GM12878 (cell line): Measurements from ENCODE around the gene IHH. TPM values are rescaled to one million over a fixed set of nuclear protein-coding genes. Genes with fewer than 3 reads are reported as not detected.

Experiments used
- ATAC-seq: fragments of 200-7000 bp; cut with Tn5 transposase; 3 replicates; pipeline ENCODE4 v1.9.1; 2020; ENCODE audit warnings: mild to moderate bottlenecking, moderate library complexity
- BruUV-seq: library from RNA; stranded (reverse); fragments of 400-500 nt; replicated peaks from 2 replicates; lab custom pipeline; 2021; lab: Mats Ljungman, UMichigan
- CTCF ChIA-PET: fragments of 300-600 bp; sonication (Branson Sonifier 250); formaldehyde crosslinking; extraction: SDS; loops from one replicate; lab custom pipeline; 2021; ENCODE audit warnings: inconsistent platforms; lab: Yijun Ruan, JAX
- POLR2A ChIA-PET: fragments of 350-600 bp; formaldehyde crosslinking; extraction: SDS; loops from one replicate; lab custom pipeline; 2021; ENCODE audit warnings: inconsistent platforms; lab: Charles Lee
- RAD21 ChIA-PET: fragments of 300-600 bp; sonication (Branson Sonifier 250); formaldehyde crosslinking; loops from one replicate; lab custom pipeline; 2023; ENCODE audit warnings: antibody characterized with exemption; ENCODE audit not compliant: unreplicated experiment; lab: Charles Lee
- SMC1A ChIA-PET: fragments of 300-600 bp; sonication (Branson Sonifier 250); formaldehyde crosslinking; loops from one replicate; lab custom pipeline; 2023; ENCODE audit not compliant: unreplicated experiment, uncharacterized antibody; lab: Charles Lee
- DNase-seq: peaks from one replicate; pipeline ENCODE4 v3.0.0-alpha.2; 2011; ENCODE audit warnings: low read depth, low spot score
- FAIRE-seq: peaks from 3 replicates; lab custom pipeline; 2011; peaks lifted over from hg19 to GRCh38; lab: Jason Lieb, UNC
- H2AFZ ChIP-seq: 2 replicates; pipeline ENCODE4 v1.6.0; 2011; ENCODE audit warnings: low read depth, low read length, control low read depth; ENCODE audit not compliant: control insufficient read depth
- H3K27ac ChIP-seq: 2 replicates; pipeline ENCODE4 v1.5.1; 2011; ENCODE audit warnings: control low read depth; ENCODE audit not compliant: control insufficient read depth, insufficient read depth
- H3K27me3 ChIP-seq, 2 experiments: replicated peaks in 1 of 2; 2 replicates each; pipeline versions ENCODE4 v1.6.0 to v1.6.1; 2011; ENCODE audit warnings: low read length in 1 of 2; ENCODE audit not compliant: control insufficient read depth in 2 of 2, insufficient read depth in 2 of 2
- H3K36me3 ChIP-seq, 2 experiments: 2 replicates each; pipeline ENCODE4 v1.5.1; 2011; ENCODE audit warnings: low read length in 1 of 2; ENCODE audit not compliant: control insufficient read depth in 2 of 2, insufficient read depth in 2 of 2
- H3K4me1 ChIP-seq: 2 replicates; pipeline ENCODE4 v1.6.1; 2011; ENCODE audit warnings: mild to moderate bottlenecking, low read length, moderate library complexity, mixed read lengths; ENCODE audit not compliant: control insufficient read depth, insufficient read depth
- H3K4me2 ChIP-seq: 2 replicates; pipeline ENCODE4 v1.6.0; 2011; ENCODE audit warnings: control low read depth; ENCODE audit not compliant: control insufficient read depth, insufficient read depth
- H3K4me3 ChIP-seq: fragments of 200-600 bp; sonication (generic); 2 replicates; pipeline ENCODE4 v1.5.1; 2016
- H3K79me2 ChIP-seq: 2 replicates; pipeline ENCODE4 v1.6.0; 2011; ENCODE audit warnings: low read length; ENCODE audit not compliant: control insufficient read depth, insufficient read depth
- H3K9ac ChIP-seq: 2 replicates; pipeline ENCODE4 v1.8.0; 2011; ENCODE audit warnings: low read length, control low read depth, mixed read lengths; ENCODE audit not compliant: control insufficient read depth, insufficient read depth
- H3K9me3 ChIP-seq: replicated peaks from 3 replicates; pipeline ENCODE4 v1.5.1; 2011; ENCODE audit warnings: mild to moderate bottlenecking, low read length; ENCODE audit not compliant: control insufficient read depth, insufficient read depth
- H4K20me1 ChIP-seq: 2 replicates; pipeline ENCODE4 v1.6.0; 2011; ENCODE audit not compliant: control insufficient read depth, insufficient read depth
- ASH2L ChIP-seq: fragments of 300-600, 200-600 bp; sonication (generic); IDR thresholded peaks from 2 replicates; pipeline ENCODE4 v1.6.1; 2017; ENCODE audit warnings: low read depth, mild to moderate bottlenecking, borderline replicate concordance
- CBFB ChIP-seq: IDR thresholded peaks from 2 replicates; pipeline ENCODE4 v1.6.1; 2016; ENCODE audit warnings: antibody characterized with exemption, low read depth
- CBX5 ChIP-seq: sonication (generic); IDR thresholded peaks from 2 replicates; pipeline ENCODE4 v1.6.1; 2016; ENCODE audit warnings: low read depth, moderate library complexity, mild to moderate bottlenecking, inconsistent platforms
- DPF2 ChIP-seq: fragments of 450-650 bp; IDR thresholded peaks from 2 replicates; pipeline ENCODE4 v1.6.1; 2017; ENCODE audit warnings: mild to moderate bottlenecking
- EED ChIP-seq: sonication (generic); IDR thresholded peaks from 2 replicates; pipeline ENCODE4 v1.6.1; 2016; ENCODE audit warnings: antibody characterized with exemption, low read depth
- ESRRA ChIP-seq: IDR thresholded peaks from 2 replicates; pipeline ENCODE4 v1.6.1; 2012; ENCODE audit warnings: mild to moderate bottlenecking, low read length, improper control_type of control experiment
- LARP7 ChIP-seq: fragments of 450-650 bp; IDR thresholded peaks from 2 replicates; pipeline ENCODE4 v1.6.1; 2017; ENCODE audit warnings: mild to moderate bottlenecking
- MLLT1 ChIP-seq: fragments of 450-650 bp; IDR thresholded peaks from 2 replicates; pipeline ENCODE4 v1.6.1; 2016; ENCODE audit warnings: mild to moderate bottlenecking
- NBN ChIP-seq: fragments of 450-650 bp; IDR thresholded peaks from 2 replicates; pipeline ENCODE4 v1.6.1; 2016
- PKNOX1 ChIP-seq: fragments of 450-650 bp; IDR thresholded peaks from 2 replicates; pipeline ENCODE4 v1.6.1; 2016; ENCODE audit warnings: mild to moderate bottlenecking
- RAD51 ChIP-seq: fragments of 450-650 bp; IDR thresholded peaks from 2 replicates; pipeline ENCODE4 v1.6.1; 2016; ENCODE audit warnings: moderate library complexity, mild to moderate bottlenecking, inconsistent platforms
- RUNX3 ChIP-seq: IDR thresholded peaks from 2 replicates; pipeline ENCODE4 v1.6.1; 2012; ENCODE audit warnings: low read length, inconsistent platforms
- SIX5 ChIP-seq: IDR thresholded peaks from 2 replicates; pipeline ENCODE4 v1.6.1; 2011; ENCODE audit warnings: mild to moderate bottlenecking, low read depth, low read length, moderate library complexity; ENCODE audit not compliant: severe bottlenecking
- SMARCA5 ChIP-seq: fragments of 450-650 bp; IDR thresholded peaks from 2 replicates; pipeline ENCODE4 v1.6.1; 2017; ENCODE audit warnings: mild to moderate bottlenecking
- STAT3 ChIP-seq: IDR thresholded peaks from 2 replicates; pipeline ENCODE4 v1.6.1; 2011; ENCODE audit warnings: low read depth, low read length, improper control_type of control experiment
- WRNIP1 ChIP-seq: IDR thresholded peaks from 2 replicates; pipeline ENCODE4 v1.6.1; 2011; ENCODE audit warnings: low read depth, low read length, improper control_type of control experiment, borderline replicate concordance
- ZNF207 ChIP-seq: fragments of 450-650 bp; IDR thresholded peaks from 2 replicates; pipeline ENCODE4 v1.6.1; 2014; ENCODE audit warnings: antibody characterized with exemption, mild to moderate bottlenecking, borderline replicate concordance
- ZNF384 ChIP-seq: IDR thresholded peaks from 2 replicates; pipeline ENCODE4 v1.6.1; 2012; ENCODE audit warnings: low read depth, mild to moderate bottlenecking, low read length, improper control_type of control experiment, borderline replicate concordance
- WGBS: methylation state at CpG from one replicate; pipeline ENCODE4 v1.1.6; 2016; ENCODE audit warnings: low lambda C conversion rate; ENCODE audit not compliant: insufficient replicate concordance, insufficient coverage; ENCODE audit errors: missing lambda C conversion rate; 5-methylcytosine and 5-hydroxymethylcytosine counted together
- in situ Hi-C: fragments of 300-500 bp; cut with MboI; formaldehyde crosslinking; loops from 9 replicates; pipeline ENCODE4 v1.14.3; 2018; ENCODE audit warnings: mixed read lengths
- intact Hi-C: fragments of 100-400 bp; cut with micrococcal nuclease; formaldehyde crosslinking; loops from one replicate; pipeline ENCODE4 v1.14.2; 2022; ENCODE audit not compliant: unreplicated experiment
- polyA plus RNA-seq, 11 experiments: library from polyadenylated mRNA; depleted of rRNA in 4 of 11; unstranded in 6 of 11; stranded (reverse) in 5 of 11; fragments of >200 nt; fragmentation: Nextera tagmentation in 4 of 11; fragmentation: Illumina TruSeq in 1 of 11; extraction: Ambion mirVana in 4 of 11; extraction: Trizol in 1 of 11; gene quantifications; 1 replicate in 1 of 11; 2 replicates in 10 of 11; pipeline versions ENCODE4 v1.2.1 to v1.2.3, GENCODE V29; 2011 to 2016; ENCODE audit warnings: inconsistent platforms in 2 of 11, missing spikeins in 2 of 11, low read depth in 1 of 11
- total RNA-seq, 4 experiments: library from RNA; depleted of rRNA in 3 of 4; stranded (reverse); fragments of >200 nt in 3 of 4; fragmentation: Illumina TruSeq in 1 of 4; extraction: Trizol in 1 of 4; gene quantifications; 2 replicates each; pipeline versions ENCODE4 v1.2.1 to v1.2.3, GENCODE V29; 2013 to 2021
- TF ChIP-seq, protein P1 (sequence below), 3 experiments: IDR thresholded peaks in 2 of 3; conservative IDR thresholded peaks in 1 of 3; 2 replicates each; pipeline ENCODE4 v1.5.1; 2011; ENCODE audit warnings: low read depth in 3 of 3, low read length in 3 of 3, mild to moderate bottlenecking in 3 of 3, control low read depth in 2 of 3, moderate library complexity in 2 of 3, inconsistent platforms in 1 of 3, mixed read lengths in 1 of 3; ENCODE audit not compliant: control insufficient read depth in 2 of 3, insufficient read depth in 1 of 3; ENCODE audit errors: extremely low read depth in 1 of 3

IHH gene
- total and polyA plus RNA-seq, 10 of the 15 experiments (the other 5 are each of a cell fraction or from before 2014, with no cell fraction given) = 0.04 TPM; not detected in 9

DNA sequence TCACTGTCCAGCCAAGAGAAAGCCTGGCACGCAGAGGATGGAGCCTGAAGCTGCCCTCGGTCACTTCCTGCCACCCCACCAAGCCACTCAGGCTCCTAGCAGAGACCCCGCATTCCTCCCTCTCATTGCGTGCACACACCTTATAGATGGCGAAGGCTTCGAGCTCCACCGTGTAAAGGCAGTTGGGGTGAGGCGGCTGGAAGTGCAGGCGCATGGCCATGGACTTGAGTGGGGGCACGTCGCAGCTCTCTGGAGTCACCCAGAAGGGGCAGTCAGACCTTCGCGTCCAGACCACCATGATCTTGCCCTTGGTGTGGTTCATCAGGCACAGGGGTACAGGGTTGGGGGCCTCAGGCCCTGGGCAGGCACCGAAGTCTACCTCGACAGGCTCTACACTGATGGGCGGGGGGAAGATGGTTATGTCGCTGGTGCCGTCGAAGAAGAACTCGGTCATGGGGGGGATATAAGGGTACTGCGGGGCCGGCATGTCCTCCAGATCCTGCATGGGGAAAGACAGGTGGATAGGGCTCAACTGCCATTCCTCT is 33.1 kb downstream of the IHH start (continued):
- TF ChIP-seq MLLT1 (no peak), PKNOX1 (no peak), ZNF207 (no peak), SMARCA5 (no peak), NBN (no peak), EED (no peak)

DNA sequence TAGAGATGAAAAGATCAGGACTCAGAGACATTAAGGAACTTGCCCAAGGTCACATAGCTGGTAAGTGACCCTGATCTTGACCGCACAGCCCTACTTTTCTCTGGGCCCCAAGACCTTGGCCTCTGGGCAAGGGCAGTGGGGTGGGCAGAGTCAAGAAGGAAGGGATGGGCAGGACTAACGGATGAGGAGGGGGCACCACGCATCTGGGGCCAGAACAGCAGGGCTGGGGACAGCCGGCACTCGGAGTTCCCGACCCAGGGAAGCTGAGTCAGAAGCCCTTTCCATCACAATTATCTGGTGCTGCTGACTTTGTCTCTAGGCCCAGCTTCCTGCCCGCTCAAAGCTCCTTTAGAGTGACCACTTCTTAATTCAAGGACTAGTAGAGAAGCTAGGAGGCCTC is 33.8 kb downstream of the IHH start:
- Histone ChIP-seq H3K27me3 (peaks cover 0 to 1% of the 10 kb centered on the region in 2 experiments; a peak in 2 of 4 replicates), H3K4me2 (no peak overlapping the region), H3K4me1 (no peaks in the 10 kb centered on the region), H4K20me1 (no peaks in the 10 kb centered on the region), H2AFZ (no peak overlapping the region), H3K4me3 (no peak overlapping the region), H3K27ac (no peak overlapping the region), H3K9me3 (no peaks in the 10 kb centered on the region), H3K36me3 (no peaks in the 10 kb centered on the region), H3K79me2 (no peaks in the 10 kb centered on the region), H3K9ac (no peak overlapping the region)
- DNase-seq (no peak), FAIRE-seq (no peak), ATAC-seq (no peak)
- SMC1A ChIA-PET = interaction anchor here (0.6 to 1.3 kb wide), 5 partner anchors 24 to 177 kb away, joined by 3 to 4 read pairs (median 4); no protein-coding TSS in a partner anchor
- POLR2A ChIA-PET = no interaction called here
- in situ Hi-C loops = no loop called here
- WGBS = 28% methylated on average over 7 of the region's 7 CpGs
- RAD21 ChIA-PET = interaction anchor here (1.2 kb wide), 1 partner anchor 128 kb away, joined by 3 read pairs; no protein-coding TSS in a partner anchor
- no TSS peak for BruUV-seq
- intact Hi-C loops = no loop called here
- no peak for TF ChIP-seq CBX5
- TF ChIP-seq, protein P1, sequence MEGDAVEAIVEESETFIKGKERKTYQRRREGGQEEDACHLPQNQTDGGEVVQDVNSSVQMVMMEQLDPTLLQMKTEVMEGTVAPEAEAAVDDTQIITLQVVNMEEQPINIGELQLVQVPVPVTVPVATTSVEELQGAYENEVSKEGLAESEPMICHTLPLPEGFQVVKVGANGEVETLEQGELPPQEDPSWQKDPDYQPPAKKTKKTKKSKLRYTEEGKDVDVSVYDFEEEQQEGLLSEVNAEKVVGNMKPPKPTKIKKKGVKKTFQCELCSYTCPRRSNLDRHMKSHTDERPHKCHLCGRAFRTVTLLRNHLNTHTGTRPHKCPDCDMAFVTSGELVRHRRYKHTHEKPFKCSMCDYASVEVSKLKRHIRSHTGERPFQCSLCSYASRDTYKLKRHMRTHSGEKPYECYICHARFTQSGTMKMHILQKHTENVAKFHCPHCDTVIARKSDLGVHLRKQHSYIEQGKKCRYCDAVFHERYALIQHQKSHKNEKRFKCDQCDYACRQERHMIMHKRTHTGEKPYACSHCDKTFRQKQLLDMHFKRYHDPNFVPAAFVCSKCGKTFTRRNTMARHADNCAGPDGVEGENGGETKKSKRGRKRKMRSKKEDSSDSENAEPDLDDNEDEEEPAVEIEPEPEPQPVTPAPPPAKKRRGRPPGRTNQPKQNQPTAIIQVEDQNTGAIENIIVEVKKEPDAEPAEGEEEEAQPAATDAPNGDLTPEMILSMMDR (IDR thresholded peaks at IDR 0.05 in 2 of 3, conservative IDR thresholded peaks at IDR 0.05 in 1 of 3; ENCODE audit: control insufficient read depth in 2 of 3, extremely low read depth in 1 of 3, insufficient read depth in 1 of 3, low read depth in 3 of 3, low read length in 3 of 3) = no peak
- no peak for TF ChIP-seq DPF2
- TF ChIP-seq ESRRA = no peak
- TF ChIP-seq RUNX3 = no peak
- TF ChIP-seq STAT3 = no peak
- no peak for TF ChIP-seq SIX5
- no peak for TF ChIP-seq WRNIP1
- TF ChIP-seq RAD51 = no peak
- TF ChIP-seq ZNF384 = no peak
- no peak for TF ChIP-seq ASH2L
- no peak for TF ChIP-seq LARP7
- no peak for TF ChIP-seq CBFB
- CTCF ChIA-PET = interaction anchor here (1.0 to 6.6 kb wide), 7 partner anchors 10 to 132 kb away, joined by 3 to 100 read pairs (median 4); no protein-coding TSS in a partner anchor
